ENCODE measurements around the gene YIF1A.

- TF ChIP-seq CTCF (IDR thresholded peaks at IDR 0.05) (peak in 5 of 6 experiments; percentile 22 to 45 (median 29)), POLR2A (IDR thresholded peaks at IDR 0.05) (peak in 1 of 2 donors; percentile 49)
Measured at GRCh38 chr11:66336234-66337102, 47.5 kb upstream of the YIF1A start, which contains the start of gene RIN1.

All from adrenal gland (tissue), 5 donors.